K562 (cell line): ENCODE measurements around the gene SRPK3. TPM values are rescaled to one million over a fixed set of nuclear protein-coding genes. Genes with fewer than 3 reads are reported as not detected.

Experiments
- ASH1L ChIP-seq: fragments of 450-650 bp; IDR thresholded peaks from 2 replicates; pipeline ENCODE4 v1.6.1; 2018; ENCODE audit warnings: borderline replicate concordance, mild to moderate bottlenecking, low read depth; ENCODE audit not compliant: partially characterized antibody
- CHD7 ChIP-seq: fragments of 200-600 bp; sonication (generic); IDR thresholded peaks from one replicate; pipeline ENCODE4 v1.6.1; 2012; ENCODE audit warnings: mild to moderate bottlenecking, low read depth, low read length, inconsistent platforms
- CSDE1 ChIP-seq, 2 experiments: fragments of 450-650 bp; IDR thresholded peaks; 2 replicates each; pipeline ENCODE4 v1.6.1; 2016; ENCODE audit warnings: mild to moderate bottlenecking in 1 of 2
- FOXP1 ChIP-seq: sonication (generic); formaldehyde crosslinking; IDR thresholded peaks from 2 replicates; pipeline ENCODE4 v1.8.0; 2022; ENCODE audit warnings: mild to moderate bottlenecking, missing genetic modification reagents
- GTF2F1 ChIP-seq: IDR thresholded peaks from 2 replicates; pipeline ENCODE4 v1.6.1; 2011; ENCODE audit warnings: low read depth, low read length, improper control_type of control experiment
- MTA2 ChIP-seq: fragments of 450-650 bp; IDR thresholded peaks from 2 replicates; pipeline ENCODE4 v1.6.1; 2016; ENCODE audit warnings: low read depth
- NR2C2 ChIP-seq, 2 experiments: fragments of 200-800 bp in 1 of 2; sonication (Bioruptor generic) in 1 of 2; sonication (generic) in 1 of 2; formaldehyde crosslinking in 1 of 2; IDR thresholded peaks; 2 replicates each; pipeline versions ENCODE4 v1.6.1 to v1.8.0; 2016 to 2022; ENCODE audit warnings: mild to moderate bottlenecking in 1 of 2, missing compliant biosample characterization in 1 of 2, missing genetic modification characterization in 1 of 2, missing genetic modification reagents in 1 of 2
- PHTF2 ChIP-seq: fragments of 250-450 bp; sonication (Bioruptor Pico); IDR thresholded peaks from 2 replicates; pipeline ENCODE4 v1.5.0; 2021; ENCODE audit warnings: mild to moderate bottlenecking
- TCF3 ChIP-seq: sonication (generic); formaldehyde crosslinking; IDR thresholded peaks from 2 replicates; pipeline ENCODE4 v1.4.0; 2020; ENCODE audit warnings: mild to moderate bottlenecking, missing genetic modification reagents
- TFE3 ChIP-seq: fragments of 450-650 bp; formaldehyde crosslinking; IDR thresholded peaks from 2 replicates; pipeline ENCODE4 v1.4.0; 2020; ENCODE audit warnings: mild to moderate bottlenecking, mixed read lengths
- ZNF134 ChIP-seq: fragments of 250-450 bp; sonication (Bioruptor Pico); conservative IDR thresholded peaks from 2 replicates; pipeline ENCODE4 v1.4.0; 2020
- ZNF175 ChIP-seq: fragments of 200-800 bp; sonication (Bioruptor generic); IDR thresholded peaks from 2 replicates; pipeline ENCODE4 v1.6.1; 2016; ENCODE audit warnings: low read depth, mild to moderate bottlenecking, missing genetic modification characterization, missing compliant biosample characterization
- ZNF184 ChIP-seq: sonication (generic); formaldehyde crosslinking; IDR thresholded peaks from 2 replicates; pipeline ENCODE4 v1.5.0; 2020; ENCODE audit warnings: missing genetic modification reagents
- ZNF696 ChIP-seq: fragments of 250-450 bp; sonication (Bioruptor Pico); conservative IDR thresholded peaks from 2 replicates; pipeline ENCODE4 v1.4.0; 2020; ENCODE audit warnings: mild to moderate bottlenecking, moderate library complexity
- ZNF778 ChIP-seq: fragments of 450-650 bp; formaldehyde crosslinking; IDR thresholded peaks from 2 replicates; pipeline ENCODE4 v1.4.0; 2020; ENCODE audit warnings: mild to moderate bottlenecking, moderate library complexity
- polyA plus RNA-seq, 8 experiments: library from polyadenylated mRNA; depleted of rRNA in 4 of 8; stranded (reverse) in 5 of 8; unstranded in 3 of 8; fragments of >200 nt; fragmentation: Nextera tagmentation in 2 of 8; fragmentation: Illumina TruSeq in 1 of 8; extraction: Ambion mirVana in 2 of 8; extraction: Trizol in 1 of 8; gene quantifications; 2 replicates each; pipeline versions ENCODE4 v1.2.1 to v1.2.3, GENCODE V29; 2011 to 2014; ENCODE audit warnings: inconsistent platforms in 1 of 8, missing spikeins in 1 of 8
- total RNA-seq, 7 experiments: library from RNA; depleted of rRNA in 6 of 7; stranded (reverse); fragments of >200 nt in 6 of 7; fragmentation: Illumina TruSeq in 2 of 7; extraction: Trizol in 2 of 7; gene quantifications; 2 replicates each; pipeline versions ENCODE4 v1.2.1 to v1.2.3, GENCODE V29; 2011 to 2021; ENCODE audit warnings: low replicate concordance in 1 of 7

Gene SRPK3
- total and polyA plus RNA-seq, 9 of the 15 experiments (the other 6 are each of a cell fraction or from before 2014, with no cell fraction given), result 0.01 to 0.09 (median 0.04) TPM; not detected in 2

GRCh38 chrX:153794018-153794896, 13.4 kb downstream of the SRPK3 start, which contains the start of the genes IDH3G and SSR4 (continued):
- TF ChIP-seq TFE3 (CRISPR knock-in tag) (no peak), CSDE1 (IDR thresholded peaks at IDR 0.05) (no peak), NR2C2 (CRISPR knock-in tag; IDR thresholded peaks at IDR 0.05) (peak; percentile 42; the same call in 1 of the 2 replicates), NR2C2 (tag; IDR thresholded peaks at IDR 0.05) (no peak), TCF3 (CRISPR knock-in tag) (0 out of 2 replicates have a peak, but pooled peaks have one; percentile 21), FOXP1 (0 out of 2 replicates have a peak, but pooled peaks have one; percentile 10), ZNF134 (CRISPR knock-in tag) (no peak), ZNF175 (CRISPR knock-in tag) (no peak), GTF2F1 (no peak), ASH1L (peak; percentile 79), ZNF778 (no peak), CHD7 (no peak), ZNF696 (no peak), ZNF184 (CRISPR knock-in tag) (no peak), PHTF2 (no peak), MTA2 (no peak)
